Vagina (tissue), 2 donors: ENCODE results near the gene CTSZ.

Experiments
- POLR2A ChIP-seq, 2 donors: fragments of 450-650 bp; IDR thresholded peaks; one replicate each; pipeline ENCODE4 v1.6.1; 2017; ENCODE audit warnings: antibody characterized with exemption in 2 of 2, mild to moderate bottlenecking in 2 of 2, moderate library complexity in 2 of 2
- POLR2AphosphoS5 ChIP-seq, 2 donors: sonication (generic); formaldehyde crosslinking; IDR thresholded peaks; one replicate each; pipeline ENCODE4 v1.9.0; 2017; ENCODE audit warnings: antibody characterized with exemption in 2 of 2, mild to moderate bottlenecking in 2 of 2, low read depth in 1 of 2; ENCODE audit not compliant: insufficient read depth in 1 of 2
- TF ChIP-seq, protein P1 (sequence below), 3 experiments: fragments of 450-650 bp in 2 of 3; fragments of 200-600 bp in 1 of 3; sonication (generic) in 1 of 3; IDR thresholded peaks; one replicate each; pipeline ENCODE4 v1.5.1; 2017 to 2019; ENCODE audit warnings: antibody characterized with exemption in 3 of 3, mild to moderate bottlenecking in 2 of 3, moderate library complexity in 2 of 3

DNA sequence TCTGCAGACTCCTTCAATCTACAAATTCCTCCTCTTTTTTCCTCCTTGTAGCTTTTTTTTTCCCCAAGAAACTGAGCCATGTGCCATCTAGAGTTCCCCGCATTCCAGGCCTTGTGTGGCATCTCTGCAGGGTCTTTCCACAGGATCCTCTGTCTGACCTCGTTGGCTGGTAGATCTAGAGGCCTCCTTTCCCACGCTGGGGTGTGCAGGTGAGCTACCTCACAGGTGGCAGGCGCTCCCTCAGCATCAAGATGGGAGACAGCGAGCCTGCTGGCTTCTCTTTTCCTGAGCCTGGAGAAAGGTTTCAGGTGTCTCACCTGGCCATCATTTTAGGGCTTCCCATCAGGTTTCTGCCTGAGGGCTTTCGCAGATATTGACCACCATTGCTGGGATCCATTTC, 35.6 kb downstream of the CTSZ start:
- TF ChIP-seq, protein P1, sequence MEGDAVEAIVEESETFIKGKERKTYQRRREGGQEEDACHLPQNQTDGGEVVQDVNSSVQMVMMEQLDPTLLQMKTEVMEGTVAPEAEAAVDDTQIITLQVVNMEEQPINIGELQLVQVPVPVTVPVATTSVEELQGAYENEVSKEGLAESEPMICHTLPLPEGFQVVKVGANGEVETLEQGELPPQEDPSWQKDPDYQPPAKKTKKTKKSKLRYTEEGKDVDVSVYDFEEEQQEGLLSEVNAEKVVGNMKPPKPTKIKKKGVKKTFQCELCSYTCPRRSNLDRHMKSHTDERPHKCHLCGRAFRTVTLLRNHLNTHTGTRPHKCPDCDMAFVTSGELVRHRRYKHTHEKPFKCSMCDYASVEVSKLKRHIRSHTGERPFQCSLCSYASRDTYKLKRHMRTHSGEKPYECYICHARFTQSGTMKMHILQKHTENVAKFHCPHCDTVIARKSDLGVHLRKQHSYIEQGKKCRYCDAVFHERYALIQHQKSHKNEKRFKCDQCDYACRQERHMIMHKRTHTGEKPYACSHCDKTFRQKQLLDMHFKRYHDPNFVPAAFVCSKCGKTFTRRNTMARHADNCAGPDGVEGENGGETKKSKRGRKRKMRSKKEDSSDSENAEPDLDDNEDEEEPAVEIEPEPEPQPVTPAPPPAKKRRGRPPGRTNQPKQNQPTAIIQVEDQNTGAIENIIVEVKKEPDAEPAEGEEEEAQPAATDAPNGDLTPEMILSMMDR (IDR thresholded peaks at IDR 0.05): no peak
- TF ChIP-seq POLR2AphosphoS5 (IDR thresholded peaks at IDR 0.05; ENCODE audit: insufficient read depth in 1 of 2, low read depth in 1 of 2) (no peak), POLR2A (IDR thresholded peaks at IDR 0.05) (no peak)
